Measurements from ENCODE around the gene AGBL4. TPM values are rescaled to one million over a fixed set of nuclear protein-coding genes. Genes with fewer than 3 reads are reported as not detected.

AGBL4 gene
- total RNA-seq, 1 donor = 0.10 TPM

- H3K4me3 ChIP-seq (ENCODE audit: low read length) = no peak overlapping the region
- no peaks in the 10 kb centered on the region for H3K9me3 ChIP-seq (ENCODE audit: low read depth, low read length)
- H3K27me3 ChIP-seq (ENCODE audit: insufficient read depth, low read length) = no peaks in the 10 kb centered on the region
- no peaks in the 10 kb centered on the region for H3K4me1 ChIP-seq (ENCODE audit: insufficient read depth, low read length)
These were observed 1441.3 kb downstream of the AGBL4 start for GRCh38 chr1:48582408-48582807.

- H3K27me3 ChIP-seq (ENCODE audit: insufficient read depth, low read length) = no peaks in the 10 kb centered on the region
- no peaks in the 10 kb centered on the region for H3K4me1 ChIP-seq (ENCODE audit: insufficient read depth, low read length)
- H3K4me3 ChIP-seq (ENCODE audit: low read length) = no peak overlapping the region
These were observed 1442.5 kb downstream of the AGBL4 start for GRCh38 chr1:48581270-48581669.

GRCh38 chr1:48576565-48576964, 1447.2 kb downstream of the AGBL4 start:
- no peaks in the 10 kb centered on the region for H3K9me3 ChIP-seq (ENCODE audit: low read depth, low read length)
- no peaks in the 10 kb centered on the region for H3K4me1 ChIP-seq (ENCODE audit: insufficient read depth, low read length)
- H3K27me3 ChIP-seq (ENCODE audit: insufficient read depth, low read length) = no peaks in the 10 kb centered on the region
- H3K4me3 ChIP-seq (ENCODE audit: low read length) = no peak overlapping the region

More at GRCh38 chr1:48581270-48581669, 1442.5 kb downstream of the AGBL4 start:
- no peaks in the 10 kb centered on the region for H3K9me3 ChIP-seq (ENCODE audit: low read depth, low read length)

- no peak overlapping the region for H3K4me3 ChIP-seq (ENCODE audit: low read length)
- no peaks in the 10 kb centered on the region for H3K27me3 ChIP-seq (ENCODE audit: insufficient read depth, low read length)
- no peaks in the 10 kb centered on the region for H3K9me3 ChIP-seq (ENCODE audit: low read depth, low read length)
- H3K4me1 ChIP-seq (ENCODE audit: insufficient read depth, low read length) = no peaks in the 10 kb centered on the region
These were observed 1451.0 kb downstream of the AGBL4 start for GRCh38 chr1:48572646-48573258.

GRCh38 chr1:48572134-48572533, 1451.6 kb downstream of the AGBL4 start:
- H3K27me3 ChIP-seq (ENCODE audit: insufficient read depth, low read length) = no peaks in the 10 kb centered on the region
- no peaks in the 10 kb centered on the region for H3K4me1 ChIP-seq (ENCODE audit: insufficient read depth, low read length)
- no peak overlapping the region for H3K4me3 ChIP-seq (ENCODE audit: low read length)
- H3K9me3 ChIP-seq (ENCODE audit: low read depth, low read length) = no peaks in the 10 kb centered on the region

- H3K4me1 ChIP-seq (ENCODE audit: insufficient read depth, low read length) = no peaks in the 10 kb centered on the region
- no peaks in the 10 kb centered on the region for H3K9me3 ChIP-seq (ENCODE audit: low read depth, low read length)
- H3K27me3 ChIP-seq (ENCODE audit: insufficient read depth, low read length) = no peaks in the 10 kb centered on the region
- no peak overlapping the region for H3K4me3 ChIP-seq (ENCODE audit: low read length)
These were observed 1452.3 kb downstream of the AGBL4 start for GRCh38 chr1:48571303-48571987.

- H3K4me1 ChIP-seq (ENCODE audit: insufficient read depth, low read length) = no peaks in the 10 kb centered on the region
- H3K27me3 ChIP-seq (ENCODE audit: insufficient read depth, low read length) = no peaks in the 10 kb centered on the region
These were observed 1453.2 kb downstream of the AGBL4 start for GRCh38 chr1:48570568-48570967.

GRCh38 chr1:48568501-48568900, 1455.3 kb downstream of the AGBL4 start:
- no peaks in the 10 kb centered on the region for H3K27me3 ChIP-seq (ENCODE audit: insufficient read depth, low read length)
- H3K4me1 ChIP-seq (ENCODE audit: insufficient read depth, low read length) = no peaks in the 10 kb centered on the region
- H3K9me3 ChIP-seq (ENCODE audit: low read depth, low read length) = no peaks in the 10 kb centered on the region
- no peak overlapping the region for H3K4me3 ChIP-seq (ENCODE audit: low read length)

More at GRCh38 chr1:48570568-48570967, 1453.2 kb downstream of the AGBL4 start:
- Histone ChIP-seq H3K4me3 (ENCODE audit: low read length) (no peak overlapping the region), H3K9me3 (ENCODE audit: low read depth, low read length) (no peaks in the 10 kb centered on the region)

- no peaks in the 10 kb centered on the region for H3K4me1 ChIP-seq (ENCODE audit: insufficient read depth, low read length)
- no peak overlapping the region for H3K4me3 ChIP-seq (ENCODE audit: low read length)
These were observed 1457.3 kb downstream of the AGBL4 start for GRCh38 chr1:48566492-48566891.

GRCh38 chr1:48563021-48563420, 1460.7 kb downstream of the AGBL4 start:
- H3K9me3 ChIP-seq (ENCODE audit: low read depth, low read length) = no peaks in the 10 kb centered on the region
- H3K4me3 ChIP-seq (ENCODE audit: low read length) = no peak overlapping the region
- peaks cover 3% of the 10 kb centered on the region for H3K27me3 ChIP-seq (ENCODE audit: insufficient read depth, low read length)
- H3K4me1 ChIP-seq (ENCODE audit: insufficient read depth, low read length) = no peaks in the 10 kb centered on the region

More at GRCh38 chr1:48566492-48566891, 1457.3 kb downstream of the AGBL4 start:
- no peaks in the 10 kb centered on the region for H3K27me3 ChIP-seq (ENCODE audit: insufficient read depth, low read length)
- no peaks in the 10 kb centered on the region for H3K9me3 ChIP-seq (ENCODE audit: low read depth, low read length)

- Histone ChIP-seq H3K4me3 (ENCODE audit: low read length) (no peak overlapping the region), H3K4me1 (ENCODE audit: insufficient read depth, low read length) (no peaks in the 10 kb centered on the region), H3K27me3 (ENCODE audit: insufficient read depth, low read length) (peaks cover 3% of the 10 kb centered on the region), H3K9me3 (ENCODE audit: low read depth, low read length) (no peaks in the 10 kb centered on the region)
These were observed 1462.3 kb downstream of the AGBL4 start for GRCh38 chr1:48561444-48561843.

- Histone ChIP-seq H3K4me3 (ENCODE audit: low read length) (no peak overlapping the region), H3K4me1 (ENCODE audit: insufficient read depth, low read length) (no peaks in the 10 kb centered on the region), H3K27me3 (ENCODE audit: insufficient read depth, low read length) (peaks cover 3% of the 10 kb centered on the region), H3K9me3 (ENCODE audit: low read depth, low read length) (no peaks in the 10 kb centered on the region)
These were observed 1463.2 kb downstream of the AGBL4 start for GRCh38 chr1:48560577-48560976.

GRCh38 chr1:48560116-48560515, 1463.6 kb downstream of the AGBL4 start:
- H3K9me3 ChIP-seq (ENCODE audit: low read depth, low read length) = no peaks in the 10 kb centered on the region
- no peak overlapping the region for H3K4me3 ChIP-seq (ENCODE audit: low read length)
- H3K27me3 ChIP-seq (ENCODE audit: insufficient read depth, low read length) = peaks cover 3% of the 10 kb centered on the region
- no peaks in the 10 kb centered on the region for H3K4me1 ChIP-seq (ENCODE audit: insufficient read depth, low read length)

GRCh38 chr1:48558366-48558765, 1465.4 kb downstream of the AGBL4 start:
- Histone ChIP-seq H3K27me3 (ENCODE audit: insufficient read depth, low read length) (peaks cover 3% of the 10 kb centered on the region), H3K4me1 (ENCODE audit: insufficient read depth, low read length) (no peaks in the 10 kb centered on the region), H3K9me3 (ENCODE audit: low read depth, low read length) (no peaks in the 10 kb centered on the region), H3K4me3 (ENCODE audit: low read length) (no peak overlapping the region)

- H3K4me1 ChIP-seq (ENCODE audit: insufficient read depth, low read length) = no peaks in the 10 kb centered on the region
- no peaks in the 10 kb centered on the region for H3K9me3 ChIP-seq (ENCODE audit: low read depth, low read length)
- no peak overlapping the region for H3K4me3 ChIP-seq (ENCODE audit: low read length)
- peaks cover 3% of the 10 kb centered on the region for H3K27me3 ChIP-seq (ENCODE audit: insufficient read depth, low read length)
These were observed 1467.4 kb downstream of the AGBL4 start for GRCh38 chr1:48556186-48556850.

Data from mononuclear cell (primary cell).